Hepatocyte (in vitro differentiated cells): ENCODE measurements around the gene B3GAT1. TPM values are rescaled to one million over a fixed set of nuclear protein-coding genes. Genes with fewer than 3 reads are reported as not detected.

Experiments
- DNase-seq: peaks from one replicate; pipeline ENCODE4 v3.0.0-alpha.2; 2016; ENCODE audit warnings: low spot score
- H2AFZ ChIP-seq: fragments of 200-600 bp; sonication (generic); 2 replicates; pipeline ENCODE4 v1.6.0; 2016; ENCODE audit warnings: antibody characterized with exemption, mild to moderate bottlenecking
- H3K27ac ChIP-seq: fragments of 200-600 bp; sonication (generic); 2 replicates; pipeline ENCODE4 v1.5.1; 2016; ENCODE audit warnings: mild to moderate bottlenecking
- H3K27me3 ChIP-seq: fragments of 200-600 bp; sonication (generic); 2 replicates; pipeline ENCODE4 v1.6.1; 2016
- H3K36me3 ChIP-seq: fragments of 200-600 bp; sonication (generic); replicated peaks from 2 replicates; pipeline ENCODE4 v1.5.1; 2016; ENCODE audit warnings: low read depth; ENCODE audit not compliant: insufficient read depth
- H3K4me1 ChIP-seq: fragments of 200-600 bp; sonication (generic); 2 replicates; pipeline ENCODE4 v1.5.1; 2016; ENCODE audit warnings: mild to moderate bottlenecking, moderate library complexity; ENCODE audit not compliant: insufficient read depth
- H3K4me2 ChIP-seq: fragments of 200-600 bp; sonication (generic); 2 replicates; pipeline ENCODE4 v1.6.0; 2016
- H3K4me3 ChIP-seq: fragments of 200-600 bp; sonication (generic); 2 replicates; pipeline ENCODE4 v1.5.1; 2016; ENCODE audit warnings: mild to moderate bottlenecking
- H3K79me2 ChIP-seq: fragments of 200-600 bp; sonication (generic); 2 replicates; pipeline ENCODE4 v1.6.0; 2017; ENCODE audit warnings: mild to moderate bottlenecking
- H3K9me2 ChIP-seq: fragments of 200-600 bp; sonication (generic); replicated peaks from 2 replicates; pipeline ENCODE4 v1.6.0; 2017; ENCODE audit warnings: mild to moderate bottlenecking; ENCODE audit not compliant: insufficient read depth
- H3K9me3 ChIP-seq: fragments of 200-600 bp; sonication (generic); 2 replicates; pipeline ENCODE4 v1.5.1; 2016; ENCODE audit warnings: low read depth, mild to moderate bottlenecking
- H4K20me1 ChIP-seq: fragments of 200-600 bp; sonication (generic); 2 replicates; pipeline ENCODE4 v1.6.0; 2016; ENCODE audit warnings: mild to moderate bottlenecking; ENCODE audit not compliant: insufficient read depth, poor library complexity, severe bottlenecking
- CTCF ChIP-seq: fragments of 200-600 bp; sonication (generic); IDR thresholded peaks from 2 replicates; pipeline ENCODE4 v1.5.1; 2016; ENCODE audit warnings: antibody characterized with exemption, mild to moderate bottlenecking; ENCODE audit not compliant: poor library complexity
- EZH2 ChIP-seq: fragments of 200-600 bp; sonication (generic); IDR thresholded peaks from 2 replicates; pipeline ENCODE4 v1.6.1; 2016; ENCODE audit warnings: antibody characterized with exemption, mild to moderate bottlenecking, borderline replicate concordance
- EZH2phosphoT487 ChIP-seq: fragments of 200-600 bp; sonication (generic); IDR thresholded peaks from one replicate; pipeline ENCODE4 v1.6.1; 2018; ENCODE audit warnings: antibody characterized with exemption, mild to moderate bottlenecking, low read depth, moderate library complexity; ENCODE audit not compliant: unreplicated experiment, severe bottlenecking
- WGBS: methylation state at CpG from one replicate; pipeline ENCODE4 v1.1.6; 2016; ENCODE audit warnings: low lambda C conversion rate; ENCODE audit errors: missing lambda C conversion rate; 5-methylcytosine and 5-hydroxymethylcytosine counted together
- polyA plus RNA-seq: library from polyadenylated mRNA; unstranded; fragments of >200 nt; fragmentation: Nextera tagmentation; extraction: Ambion mirVana; gene quantifications from 2 replicates; pipeline ENCODE4 v1.2.1, GENCODE V29; 2016
- total RNA-seq: library from RNA; depleted of rRNA; stranded (reverse); fragments of >200 nt; gene quantifications from 2 replicates; pipeline ENCODE4 v1.2.3, GENCODE V29; 2014

Gene B3GAT1
- total and polyA plus RNA-seq, 2 experiments from 2014 or later = 0.17 to 0.40 TPM

GRCh38 chr11:134332782-134333181, 79.3 kb downstream of the B3GAT1 start:
- TF ChIP-seq EZH2phosphoT487 = no peak
- no peak for TF ChIP-seq EZH2
- no peak for TF ChIP-seq CTCF
- Histone ChIP-seq H2AFZ (no peak overlapping the region), H3K4me2 (peak overlapping the region; percentile 100), H3K79me2 (no peaks in the 10 kb centered on the region), H3K36me3 (no peaks in the 10 kb centered on the region), H3K9me2 (no peaks in the 10 kb centered on the region), H3K4me3 (no peak overlapping the region), H3K27me3 (peaks cover 20% of the 10 kb centered on the region), H4K20me1 (no peaks in the 10 kb centered on the region), H3K9me3 (no peaks in the 10 kb centered on the region), H3K4me1 (peaks cover 9% of the 10 kb centered on the region), H3K27ac (no peak overlapping the region)
- WGBS = 75% methylated on average over 7 of the region's 7 CpGs
- no peak for DNase-seq

- Histone ChIP-seq H3K9me3 (no peaks in the 10 kb centered on the region), H3K27ac (no peak overlapping the region), H3K79me2 (no peaks in the 10 kb centered on the region), H3K27me3 (peaks cover 20% of the 10 kb centered on the region), H3K9me2 (no peaks in the 10 kb centered on the region), H3K36me3 (no peaks in the 10 kb centered on the region), H3K4me3 (peak overlapping the region; percentile 39), H2AFZ (peak overlapping the region; percentile 94), H3K4me1 (peaks cover 9% of the 10 kb centered on the region), H4K20me1 (no peaks in the 10 kb centered on the region), H3K4me2 (peak overlapping the region; percentile 100)
- TF ChIP-seq EZH2phosphoT487 = no peak
- no peak for TF ChIP-seq CTCF
- TF ChIP-seq EZH2 = no peak
- 2% methylated on average over 18 of the region's 40 CpGs for WGBS
- peak; percentile 54 for DNase-seq
Observed at GRCh38 chr11:134332189-134332631, 79.8 kb downstream of the B3GAT1 start.

GRCh38 chr11:134331354-134332188, 80.5 kb downstream of the B3GAT1 start, which contains the start of gene GLB1L2:
Gene GLB1L2, plus strand, starts transcription at chr11:134331988. Its CDS starts 74 bp downstream, at chr11:134332062.
- 1% methylated on average over 20 of the region's 80 CpGs for WGBS
- H3K36me3 ChIP-seq = no peaks in the 10 kb centered on the region
- peak within 1 kb of the TSS; percentile 39 for H3K4me3 ChIP-seq
- H3K27ac ChIP-seq = no peak within 1 kb of the TSS
- TF ChIP-seq EZH2phosphoT487 (no peak), EZH2 (no peak), CTCF (no peak)
- H3K4me1 ChIP-seq = peaks cover 9% of the 10 kb centered on the region
- no peaks in the 10 kb centered on the region for H3K9me2 ChIP-seq
- H3K9me3 ChIP-seq = no peaks in the 10 kb centered on the region
- no peaks in the 10 kb centered on the region for H4K20me1 ChIP-seq
- peak within 1 kb of the TSS; percentile 100 for H3K4me2 ChIP-seq
- no peaks in the 10 kb centered on the region for H3K79me2 ChIP-seq
- H3K27me3 ChIP-seq = peaks cover 20% of the 10 kb centered on the region
- DNase-seq = peak; percentile 90
- peak within 1 kb of the TSS; percentile 94 for H2AFZ ChIP-seq
